Astrocyte (in vitro differentiated cells and primary cell): ENCODE measurements around the gene BRWD1. TPM values are rescaled to one million over a fixed set of nuclear protein-coding genes. Genes with fewer than 3 reads are reported as not detected.

Experiments
- DNase-seq: peaks from one replicate; pipeline ENCODE4 v3.0.0-alpha.2; 2010; ENCODE audit warnings: low read depth
- FAIRE-seq: peaks from 2 replicates; lab custom pipeline; 2011; peaks lifted over from hg19 to GRCh38; lab: Jason Lieb, UNC
- H2AFZ ChIP-seq: 2 replicates; pipeline ENCODE4 v1.6.0; 2012; ENCODE audit warnings: low read depth, low read length, inconsistent platforms
- H3K27ac ChIP-seq: 2 replicates; pipeline ENCODE4 v1.5.1; 2011; ENCODE audit warnings: low read depth, low read length, inconsistent platforms
- H3K27me3 ChIP-seq: 2 replicates; pipeline ENCODE4 v1.6.0; 2011; ENCODE audit warnings: low read length, inconsistent platforms; ENCODE audit not compliant: insufficient read depth
- H3K36me3 ChIP-seq: 2 replicates; pipeline ENCODE4 v1.5.1; 2011; ENCODE audit warnings: low read length, inconsistent platforms; ENCODE audit not compliant: insufficient read depth
- H3K4me1 ChIP-seq: 2 replicates; pipeline ENCODE4 v1.5.1; 2011; ENCODE audit warnings: low read length, inconsistent platforms; ENCODE audit not compliant: insufficient read depth
- H3K4me2 ChIP-seq: 2 replicates; pipeline ENCODE4 v1.6.0; 2012; ENCODE audit warnings: low read length, inconsistent platforms
- H3K4me3 ChIP-seq: 2 replicates; pipeline ENCODE4 v1.5.1; 2011; ENCODE audit warnings: low read depth, mild to moderate bottlenecking, low read length, inconsistent platforms; ENCODE audit not compliant: insufficient read depth
- H3K79me2 ChIP-seq: 2 replicates; pipeline ENCODE4 v1.6.0; 2012; ENCODE audit warnings: mild to moderate bottlenecking, low read length, inconsistent platforms; ENCODE audit not compliant: insufficient read depth
- H3K9ac ChIP-seq: 2 replicates; pipeline ENCODE4 v1.6.0; 2012; ENCODE audit warnings: mild to moderate bottlenecking, low read length, inconsistent platforms
- H3K9me3 ChIP-seq: 2 replicates; pipeline ENCODE4 v1.5.1; 2012; ENCODE audit warnings: low read depth, mild to moderate bottlenecking, low read length, inconsistent platforms; ENCODE audit not compliant: insufficient read depth
- H4K20me1 ChIP-seq: 2 replicates; pipeline ENCODE4 v1.6.0; 2012; ENCODE audit warnings: low read length, inconsistent platforms; ENCODE audit not compliant: insufficient read depth
- H3K27ac Mint-ChIP-seq: one replicate; pipeline ENCODE4 v1.8.0; 2021; ENCODE audit warnings: mild to moderate bottlenecking, mixed read lengths; ENCODE audit not compliant: unreplicated experiment
- H3K27me3 Mint-ChIP-seq: one replicate; pipeline ENCODE4 v1.8.0; 2021; ENCODE audit warnings: low read depth, mixed read lengths; ENCODE audit not compliant: unreplicated experiment
- H3K36me3 Mint-ChIP-seq: one replicate; pipeline ENCODE4 v1.8.0; 2021; ENCODE audit warnings: low read depth, mixed read lengths; ENCODE audit not compliant: unreplicated experiment
- H3K4me1 Mint-ChIP-seq: one replicate; pipeline ENCODE4 v1.8.0; 2021; ENCODE audit warnings: low read depth, mixed read lengths; ENCODE audit not compliant: unreplicated experiment
- H3K4me3 Mint-ChIP-seq: one replicate; pipeline ENCODE4 v1.8.0; 2021; ENCODE audit warnings: mild to moderate bottlenecking, moderate library complexity, mixed read lengths; ENCODE audit not compliant: unreplicated experiment
- H3K9me3 Mint-ChIP-seq: one replicate; pipeline ENCODE4 v1.8.0; 2021; ENCODE audit warnings: mild to moderate bottlenecking, mixed read lengths; ENCODE audit not compliant: unreplicated experiment
- EZH2 ChIP-seq: IDR thresholded peaks from 2 replicates; pipeline ENCODE4 v1.6.1; 2012; ENCODE audit warnings: mild to moderate bottlenecking, low read length, inconsistent platforms; ENCODE audit not compliant: insufficient read depth
- total RNA-seq: library from RNA; stranded (reverse); gene quantifications from 2 replicates; pipeline ENCODE4 v1.2.1, GENCODE V29; 2021
- TF ChIP-seq, protein P1 (sequence below): IDR thresholded peaks from 2 replicates; pipeline ENCODE4 v1.5.1; 2011; ENCODE audit warnings: low read depth, mild to moderate bottlenecking, inconsistent platforms, low read length, moderate library complexity; ENCODE audit not compliant: insufficient read depth

BRWD1 gene
- total RNA-seq, 1 donor from 2014 or later = 28.1 TPM

DNA sequence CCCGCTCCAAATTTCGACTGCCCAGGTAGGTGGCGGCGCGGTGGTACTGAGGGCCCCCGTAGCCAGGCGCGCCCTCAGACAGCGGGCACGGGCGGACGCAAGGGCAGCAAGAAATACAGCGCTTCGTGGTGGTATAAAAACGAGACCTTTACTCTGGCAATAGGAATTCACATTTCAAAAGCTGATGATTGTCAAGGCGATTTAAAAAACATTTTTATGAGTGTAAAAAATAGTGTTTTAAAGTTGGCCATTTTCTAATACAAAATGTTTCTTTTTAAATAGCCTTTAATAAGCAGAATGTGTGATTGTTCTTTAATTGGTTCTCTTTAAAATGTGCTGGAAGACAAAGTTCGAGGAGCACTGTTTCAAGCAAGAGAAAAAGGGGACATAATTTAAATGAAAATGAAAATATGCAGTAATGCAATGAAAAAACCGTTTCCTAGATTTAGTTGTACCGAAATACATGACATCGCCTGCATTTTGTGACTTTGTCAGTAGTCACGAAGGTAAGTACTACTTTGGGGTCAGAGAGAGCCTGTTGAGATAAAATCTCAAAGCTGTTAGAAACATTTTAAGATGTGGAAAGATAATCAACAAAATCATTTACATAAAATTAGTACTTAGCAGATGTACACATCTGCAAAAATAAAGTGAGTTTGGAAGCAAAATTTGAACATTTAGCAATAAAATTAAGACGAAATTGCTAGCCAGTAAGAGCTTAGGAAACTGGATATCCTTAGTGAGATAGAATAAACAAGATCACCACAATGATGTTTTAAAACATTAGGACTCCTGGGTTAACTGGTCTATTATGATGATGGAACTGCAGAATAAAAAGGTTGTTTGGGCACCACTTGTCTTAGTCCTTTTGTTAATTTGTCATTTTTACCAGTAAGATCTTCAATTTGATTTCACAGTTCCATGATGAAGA, 129.1 kb downstream of the BRWD1 start:
- H3K27me3 Mint-ChIP-seq = no peaks in the 10 kb centered on the region
- Histone ChIP-seq H3K4me1 (peaks cover 15% of the 10 kb centered on the region), H4K20me1 (peaks cover 17% of the 10 kb centered on the region), H2AFZ (peak overlapping the region; percentile 42), H3K9me3 (no peaks in the 10 kb centered on the region), H3K79me2 (peaks cover 34% of the 10 kb centered on the region), H3K36me3 (peaks cover 8% of the 10 kb centered on the region), H3K4me3 (peak overlapping the region; percentile 96), H3K9ac (peak overlapping the region; percentile 98), H3K27me3 (no peaks in the 10 kb centered on the region), H3K4me2 (peak overlapping the region; percentile 90), H3K27ac (peak overlapping the region; percentile 90)
- peak overlapping the region; percentile 87 for H3K27ac Mint-ChIP-seq
- H3K36me3 Mint-ChIP-seq = peaks cover 2% of the 10 kb centered on the region
- FAIRE-seq (no peak), DNase-seq (no peak)
- H3K4me3 Mint-ChIP-seq = peak overlapping the region; percentile 97
- H3K4me1 Mint-ChIP-seq = peaks cover 37% of the 10 kb centered on the region
- no peaks in the 10 kb centered on the region for H3K9me3 Mint-ChIP-seq
- no peak for TF ChIP-seq EZH2
- TF ChIP-seq, protein P1, sequence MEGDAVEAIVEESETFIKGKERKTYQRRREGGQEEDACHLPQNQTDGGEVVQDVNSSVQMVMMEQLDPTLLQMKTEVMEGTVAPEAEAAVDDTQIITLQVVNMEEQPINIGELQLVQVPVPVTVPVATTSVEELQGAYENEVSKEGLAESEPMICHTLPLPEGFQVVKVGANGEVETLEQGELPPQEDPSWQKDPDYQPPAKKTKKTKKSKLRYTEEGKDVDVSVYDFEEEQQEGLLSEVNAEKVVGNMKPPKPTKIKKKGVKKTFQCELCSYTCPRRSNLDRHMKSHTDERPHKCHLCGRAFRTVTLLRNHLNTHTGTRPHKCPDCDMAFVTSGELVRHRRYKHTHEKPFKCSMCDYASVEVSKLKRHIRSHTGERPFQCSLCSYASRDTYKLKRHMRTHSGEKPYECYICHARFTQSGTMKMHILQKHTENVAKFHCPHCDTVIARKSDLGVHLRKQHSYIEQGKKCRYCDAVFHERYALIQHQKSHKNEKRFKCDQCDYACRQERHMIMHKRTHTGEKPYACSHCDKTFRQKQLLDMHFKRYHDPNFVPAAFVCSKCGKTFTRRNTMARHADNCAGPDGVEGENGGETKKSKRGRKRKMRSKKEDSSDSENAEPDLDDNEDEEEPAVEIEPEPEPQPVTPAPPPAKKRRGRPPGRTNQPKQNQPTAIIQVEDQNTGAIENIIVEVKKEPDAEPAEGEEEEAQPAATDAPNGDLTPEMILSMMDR = no peak

DNA sequence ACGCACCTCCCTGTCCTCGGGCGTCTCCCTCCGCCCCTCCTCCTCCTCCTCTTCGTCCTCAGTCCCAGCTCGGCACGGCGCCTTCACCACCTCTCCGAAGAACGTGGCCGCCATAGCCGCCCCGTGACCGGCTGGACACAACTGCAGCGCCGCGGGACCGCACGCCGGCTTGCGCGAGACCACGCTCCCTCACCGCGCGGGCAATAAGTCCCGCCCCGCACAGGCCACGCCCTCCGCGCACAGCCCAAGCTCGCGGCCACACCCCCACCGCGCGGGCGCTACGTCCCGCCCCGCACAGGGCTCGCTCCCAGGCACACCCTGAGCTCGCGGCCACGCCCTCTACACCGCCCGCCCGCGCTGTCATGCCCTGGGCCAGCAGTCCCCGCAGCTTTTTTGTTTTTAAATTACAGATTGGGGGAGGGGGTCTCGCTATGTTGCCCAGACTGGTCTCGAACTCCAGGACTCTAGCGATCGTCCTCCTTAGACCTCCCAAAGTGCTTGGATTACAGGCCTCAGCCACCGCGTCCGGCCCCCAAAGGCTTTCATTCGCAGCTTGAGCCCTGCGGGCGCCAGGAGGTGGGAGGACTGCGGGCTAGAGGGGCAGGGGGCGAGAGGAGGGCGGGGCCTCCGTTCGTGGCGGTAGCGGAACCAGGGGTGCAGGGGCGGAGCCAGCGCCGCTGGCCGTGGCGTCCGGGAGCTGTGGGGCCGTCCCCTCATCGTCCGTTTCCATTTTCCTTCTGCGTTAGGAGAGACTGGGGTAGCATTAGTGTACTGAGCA, 130.0 kb downstream of the BRWD1 start, which contains the start of gene PSMG1:
Gene PSMG1 (minus strand): TSS at position 180 of the 778 bp plus-strand sequence. CDS start 66 bp downstream, at position 114.
- Histone ChIP-seq H4K20me1 (peaks cover 17% of the 10 kb centered on the region), H3K4me3 (peak within 1 kb of the TSS; percentile 96), H3K9me3 (no peaks in the 10 kb centered on the region), H2AFZ (peak within 1 kb of the TSS; percentile 79), H3K27me3 (no peaks in the 10 kb centered on the region), H3K27ac (peak within 1 kb of the TSS; percentile 90), H3K79me2 (peaks cover 38% of the 10 kb centered on the region), H3K36me3 (peaks cover 10% of the 10 kb centered on the region), H3K4me1 (peaks cover 15% of the 10 kb centered on the region), H3K9ac (peak within 1 kb of the TSS; percentile 98), H3K4me2 (peak within 1 kb of the TSS; percentile 90)
- FAIRE-seq (no peak), DNase-seq (peak; percentile 82)
- peak within 1 kb of the TSS; percentile 97 for H3K4me3 Mint-ChIP-seq
- H3K27me3 Mint-ChIP-seq = no peaks in the 10 kb centered on the region
- peak within 1 kb of the TSS; percentile 95 for H3K27ac Mint-ChIP-seq
- H3K36me3 Mint-ChIP-seq = peaks cover 6% of the 10 kb centered on the region
- TF ChIP-seq, protein P1 = no peak
- no peak for TF ChIP-seq EZH2
- H3K4me1 Mint-ChIP-seq = peaks cover 32% of the 10 kb centered on the region
- H3K9me3 Mint-ChIP-seq = no peaks in the 10 kb centered on the region
